Neutrophil (primary cell): Measurements from ENCODE around the gene RFTN1.

Experiments used
- H3K27ac ChIP-seq: fragments of 200-600 bp; sonication (generic); 2 replicates; pipeline ENCODE4 v1.5.1; 2016; ENCODE audit warnings: mild to moderate bottlenecking, moderate library complexity
- H3K27me3 ChIP-seq: fragments of 200-600 bp; sonication (generic); 2 replicates; pipeline ENCODE4 v1.6.0; 2016; ENCODE audit warnings: mild to moderate bottlenecking
- H3K36me3 ChIP-seq: fragments of 200-600 bp; sonication (generic); 2 replicates; pipeline ENCODE4 v1.5.1; 2017
- H3K4me1 ChIP-seq, 2 experiments: fragments of 200-600 bp in 1 of 2; sonication (generic) in 1 of 2; 1 replicate in 1 of 2; 2 replicates in 1 of 2; pipeline versions ENCODE4 v1.5.1 to v1.6.1; 2013 to 2016; ENCODE audit warnings: low read depth in 1 of 2, low read length in 1 of 2, mild to moderate bottlenecking in 1 of 2, moderate library complexity in 1 of 2; ENCODE audit not compliant: control insufficient read depth in 1 of 2, insufficient read depth in 1 of 2
- H3K4me3 ChIP-seq, 2 experiments: fragments of 200-600 bp in 1 of 2; sonication (generic) in 1 of 2; 1 replicate in 1 of 2; 2 replicates in 1 of 2; pipeline ENCODE4 v1.5.1; 2013 to 2016; ENCODE audit warnings: low read depth in 1 of 2, low read length in 1 of 2, mild to moderate bottlenecking in 1 of 2, moderate library complexity in 1 of 2
- H3K9me3 ChIP-seq: fragments of 200-600 bp; sonication (generic); 2 replicates; pipeline ENCODE4 v1.5.1; 2016
- CTCF ChIP-seq: fragments of 200-600 bp; sonication (generic); IDR thresholded peaks from 2 replicates; pipeline ENCODE4 v1.5.1; 2016; ENCODE audit warnings: antibody characterized with exemption

RFTN1 gene

GRCh38 chr3:16320711-16321110, 192.8 kb downstream of the RFTN1 start:
- Histone ChIP-seq H3K36me3 (peaks cover 25% of the 10 kb centered on the region), H3K4me3 (no peak overlapping the region), H3K27ac (no peak overlapping the region), H3K9me3 (no peaks in the 10 kb centered on the region), H3K27me3 (no peaks in the 10 kb centered on the region), H3K4me1 (peaks cover 17 to 21% of the 10 kb centered on the region in 2 experiments)
- no peak for TF ChIP-seq CTCF

GRCh38 chr3:16319723-16320122, 193.8 kb downstream of the RFTN1 start:
- H3K27me3 ChIP-seq = no peaks in the 10 kb centered on the region
- no peak overlapping the region for H3K4me3 ChIP-seq
- peaks cover 18% of the 10 kb centered on the region for H3K36me3 ChIP-seq
- no peak overlapping the region for H3K27ac ChIP-seq
- H3K4me1 ChIP-seq = peaks cover 17 to 21% of the 10 kb centered on the region in 2 experiments
- TF ChIP-seq CTCF = no peak
- H3K9me3 ChIP-seq = no peaks in the 10 kb centered on the region

- no peak overlapping the region for H3K4me3 ChIP-seq
- no peak overlapping the region for H3K27ac ChIP-seq
- no peaks in the 10 kb centered on the region for H3K9me3 ChIP-seq
- H3K27me3 ChIP-seq = no peaks in the 10 kb centered on the region
- H3K4me1 ChIP-seq = peaks cover 17 to 21% of the 10 kb centered on the region in 2 experiments
- H3K36me3 ChIP-seq = peaks cover 18% of the 10 kb centered on the region
- TF ChIP-seq CTCF = no peak
Observed at GRCh38 chr3:16319307-16319706, 194.2 kb downstream of the RFTN1 start.

- peaks cover 17 to 21% of the 10 kb centered on the region in 2 experiments for H3K4me1 ChIP-seq
- no peak overlapping the region for H3K27ac ChIP-seq
- no peak overlapping the region for H3K4me3 ChIP-seq
- TF ChIP-seq CTCF = no peak
- no peaks in the 10 kb centered on the region for H3K27me3 ChIP-seq
- H3K36me3 ChIP-seq = peaks cover 15% of the 10 kb centered on the region
- no peaks in the 10 kb centered on the region for H3K9me3 ChIP-seq
Observed at GRCh38 chr3:16318176-16318575, 195.3 kb downstream of the RFTN1 start.

GRCh38 chr3:16317561-16317945, 195.9 kb downstream of the RFTN1 start:
- Histone ChIP-seq H3K27ac (no peak overlapping the region), H3K4me1 (peaks cover 17 to 21% of the 10 kb centered on the region in 2 experiments), H3K36me3 (peaks cover 12% of the 10 kb centered on the region), H3K9me3 (no peaks in the 10 kb centered on the region), H3K4me3 (no peak overlapping the region), H3K27me3 (no peaks in the 10 kb centered on the region)
- no peak for TF ChIP-seq CTCF
